GM19324 (cell line): ENCODE results near the gene DYNC1LI1.
"Not testable (repeated sequence)": the region's sequence is repeated elsewhere in the genome, so short reads cannot be mapped to it uniquely, and the experiment has no call there.

Source experiments
- ATAC-seq: cut with Tn5 transposase; IDR thresholded peaks from one replicate; pipeline ENCODE4 v1.9.1; 2021; ENCODE audit warnings: mild to moderate bottlenecking, moderate library complexity; ENCODE audit not compliant: unreplicated experiment, low FRiP score

The DYNC1LI1 gene

DNA sequence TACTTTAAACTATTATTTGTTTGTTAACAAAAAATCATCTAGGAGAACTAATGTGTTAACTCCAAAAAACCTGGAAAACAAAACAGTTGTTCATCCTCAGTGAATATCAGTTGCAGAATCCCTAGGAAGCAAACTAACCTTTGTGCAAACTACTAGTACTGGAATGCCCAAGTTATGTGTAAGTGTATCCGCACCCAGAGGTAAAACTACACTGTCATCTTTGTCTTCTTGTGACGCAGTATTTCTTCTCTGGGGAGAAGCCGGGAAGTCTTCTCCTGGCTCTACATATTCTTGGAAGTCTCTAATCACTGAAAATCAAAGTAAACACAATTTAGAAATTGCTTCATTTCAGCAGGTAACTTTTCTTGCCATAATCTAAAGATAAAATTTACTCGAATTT is 29.8 kb downstream of the DYNC1LI1 start:
- ATAC-seq = no peak

DNA sequence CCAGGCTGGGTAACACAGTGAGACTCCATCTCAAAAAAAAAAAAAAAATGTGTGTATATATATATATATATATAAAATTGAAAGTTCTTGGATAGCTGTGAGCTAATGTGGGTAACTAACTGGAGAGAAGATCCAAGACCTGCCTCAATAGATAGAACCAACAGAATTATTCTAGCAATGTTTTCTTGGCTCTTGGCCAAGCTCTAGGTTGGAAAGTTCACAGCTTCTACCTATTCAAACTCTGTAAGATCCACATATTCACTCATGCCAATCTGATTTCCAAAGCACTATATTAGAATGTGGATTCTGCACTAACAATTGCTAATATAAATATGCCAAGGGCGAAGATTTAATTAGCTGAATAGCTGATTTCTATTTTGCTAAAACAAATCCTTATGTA is 38.2 kb downstream of the DYNC1LI1 start:
- no peak for ATAC-seq

DNA sequence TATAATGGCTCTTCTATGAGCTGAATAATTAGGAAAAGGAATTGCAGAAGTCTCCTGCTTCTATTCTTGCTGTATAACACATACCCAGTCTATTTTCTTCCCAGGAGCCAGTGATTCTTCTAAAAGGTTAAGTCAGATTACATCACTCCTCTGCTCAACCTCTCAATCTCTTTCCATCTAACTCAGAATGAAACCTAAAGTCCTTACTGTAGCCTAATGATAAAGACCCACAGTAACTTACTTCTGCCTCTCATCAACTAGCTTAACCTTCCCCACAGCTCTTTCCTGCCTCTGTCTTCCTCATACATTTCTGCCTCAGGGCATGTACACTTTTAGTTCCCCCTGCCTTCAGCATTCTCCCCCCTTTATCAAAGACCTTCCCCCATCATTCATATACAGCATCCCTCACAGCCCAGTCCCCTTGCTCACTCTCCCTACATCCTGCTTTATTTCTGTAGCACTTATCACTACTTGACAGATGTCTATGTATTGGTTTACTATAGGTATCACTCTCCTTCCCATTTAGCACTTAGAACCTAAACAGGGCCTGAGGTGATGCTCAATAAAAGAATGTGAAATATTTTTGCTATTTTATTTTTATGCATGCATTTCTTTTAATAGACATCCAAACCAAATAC is 39.5 kb downstream of the DYNC1LI1 start:
- ATAC-seq = no peak

DNA sequence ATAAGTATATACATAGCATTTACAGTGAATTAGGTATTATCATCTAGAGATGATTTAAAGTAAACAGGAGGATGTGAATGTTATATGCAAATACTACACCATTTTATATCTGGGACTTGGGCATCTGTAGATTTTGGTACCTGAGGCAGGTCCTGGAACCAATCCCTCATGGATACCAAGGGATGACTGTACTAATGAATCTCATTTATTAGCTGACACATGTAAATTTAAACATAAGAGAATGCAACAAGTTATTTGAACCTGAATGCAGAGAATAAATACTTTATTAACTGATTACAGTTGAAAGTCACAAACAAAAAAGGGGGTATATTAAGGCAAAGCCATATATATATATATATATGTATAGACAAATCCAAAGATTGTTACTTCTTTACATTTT is 44.9 kb downstream of the DYNC1LI1 start:
- ATAC-seq = no peak

DNA sequence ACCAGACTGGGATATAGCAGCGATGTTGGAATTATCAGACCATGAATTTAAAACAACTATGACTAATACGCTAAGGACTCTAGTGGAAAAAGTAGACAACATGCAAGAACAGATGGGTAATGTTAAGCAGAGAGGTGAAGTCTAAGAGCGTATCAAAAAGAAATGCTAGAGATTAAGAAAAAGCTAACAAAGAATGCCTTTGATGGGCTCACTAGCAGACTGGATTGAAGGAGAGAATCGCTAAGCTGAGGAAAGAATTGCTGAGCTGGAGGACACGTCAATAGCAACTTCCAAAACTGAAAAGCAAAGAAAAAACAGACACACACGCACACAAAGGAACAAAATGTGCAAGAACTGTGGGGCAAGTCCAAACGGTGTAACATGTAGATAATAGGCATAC is 48.0 kb downstream of the DYNC1LI1 start:
- ATAC-seq = no peak

DNA sequence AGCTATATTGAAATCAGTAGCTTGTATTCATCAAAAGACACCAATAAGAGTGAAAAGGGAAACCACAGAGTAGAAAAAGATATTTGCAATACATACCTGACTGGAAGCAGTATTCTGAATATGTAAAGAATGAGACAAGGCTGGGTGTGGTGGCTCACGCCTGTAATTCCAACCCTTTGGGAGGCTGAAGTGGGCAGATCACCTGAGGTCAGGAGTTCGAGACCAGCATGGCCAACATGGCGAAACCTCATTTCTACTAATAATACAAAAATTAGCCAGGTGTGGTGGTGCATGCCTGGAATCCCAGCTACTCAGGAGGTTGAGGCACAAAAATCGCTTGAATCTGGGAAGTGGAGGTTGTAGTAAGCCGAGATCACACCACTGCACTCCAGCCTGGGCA is 51.7 kb downstream of the DYNC1LI1 start:
- not testable (repeated sequence) for ATAC-seq

DNA sequence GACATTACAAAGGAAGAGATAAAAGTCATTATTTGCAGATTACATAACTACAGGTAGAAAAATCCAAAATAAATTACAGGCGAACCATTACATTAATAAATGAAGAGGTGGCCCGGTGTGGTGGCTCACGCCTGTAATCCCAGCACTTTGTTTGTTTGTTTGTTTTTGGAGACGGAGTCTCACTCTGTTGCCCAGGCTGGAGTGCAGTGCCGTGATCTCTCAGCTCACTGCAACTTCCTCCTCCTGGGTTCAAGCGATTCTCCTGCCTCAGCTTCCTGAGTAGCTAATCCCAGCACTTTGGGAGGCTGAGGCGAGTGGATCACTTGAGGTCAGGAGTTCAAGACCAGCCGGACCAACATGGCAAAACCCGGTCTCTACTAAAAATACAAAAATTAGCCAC is 53.9 kb downstream of the DYNC1LI1 start:
- not testable (repeated sequence) for ATAC-seq

DNA sequence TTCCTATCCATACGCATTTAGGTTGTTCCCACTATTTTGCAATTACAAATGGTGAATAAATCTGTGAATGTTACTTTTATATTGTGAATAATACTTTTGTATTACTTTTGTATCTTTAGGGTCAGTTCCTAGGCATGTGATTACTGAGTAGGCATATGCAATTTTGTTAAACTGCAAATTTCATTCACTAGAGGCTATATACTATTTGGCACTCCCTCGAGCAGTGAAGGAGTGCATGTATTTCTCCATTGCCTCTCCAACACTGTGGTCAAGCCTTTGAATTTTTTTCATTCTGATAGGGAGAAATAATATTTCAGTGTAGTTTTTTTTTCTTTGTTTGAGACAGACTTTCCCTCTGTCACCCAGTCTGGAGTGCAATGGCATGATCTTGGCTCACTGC is 59.7 kb downstream of the DYNC1LI1 start:
- ATAC-seq = no peak

DNA sequence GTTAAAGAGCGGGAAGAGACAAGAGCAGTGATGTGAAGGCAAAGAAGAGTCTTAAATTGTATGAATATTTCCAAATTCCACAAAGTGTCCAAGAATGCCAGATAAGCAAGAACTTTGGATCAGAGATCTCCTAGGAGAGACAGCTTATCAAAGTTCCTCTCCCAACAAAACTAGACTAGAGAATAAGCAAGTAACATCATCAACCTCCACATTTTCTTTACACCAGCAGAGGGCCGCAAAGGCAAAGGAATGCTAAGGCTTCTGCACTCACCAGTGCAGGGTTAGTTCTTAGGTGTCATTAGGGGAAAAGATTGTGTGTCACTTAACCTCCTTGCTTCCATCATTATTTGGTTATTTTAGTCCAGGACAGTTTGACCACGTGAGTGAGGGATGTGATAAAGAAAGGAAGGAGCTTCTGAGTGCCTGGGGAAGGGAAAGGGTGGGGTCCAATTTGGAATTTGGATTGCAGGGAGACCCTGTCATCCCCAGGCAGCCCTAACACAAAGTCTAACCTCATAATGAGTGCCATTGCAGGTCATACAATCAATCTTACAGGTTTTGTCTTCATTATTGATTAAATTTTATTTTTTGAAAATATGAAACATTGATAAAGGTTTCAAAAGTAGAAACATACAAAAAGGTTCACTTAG is 60.5 kb downstream of the DYNC1LI1 start:
- no peak for ATAC-seq

DNA sequence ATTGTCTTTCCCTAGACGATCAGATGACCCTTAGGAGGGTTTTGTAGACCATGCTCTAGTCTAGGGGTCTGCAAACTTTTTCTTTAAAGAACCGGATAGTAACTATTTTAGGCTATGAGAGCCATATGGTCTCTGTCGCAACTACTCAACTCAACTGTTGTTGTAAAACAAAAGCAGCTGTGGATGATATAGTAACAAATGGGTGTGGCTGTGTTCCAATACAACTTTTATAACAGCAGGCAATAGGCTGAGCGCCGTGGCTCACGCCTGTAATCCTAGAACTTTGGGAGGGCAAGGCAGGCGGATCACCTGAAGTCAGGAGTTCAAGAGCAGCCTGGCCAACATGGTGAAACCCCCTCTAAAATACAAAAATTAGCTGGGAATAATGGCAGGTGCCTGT is 61.9 kb downstream of the DYNC1LI1 start:
- ATAC-seq = no peak

DNA sequence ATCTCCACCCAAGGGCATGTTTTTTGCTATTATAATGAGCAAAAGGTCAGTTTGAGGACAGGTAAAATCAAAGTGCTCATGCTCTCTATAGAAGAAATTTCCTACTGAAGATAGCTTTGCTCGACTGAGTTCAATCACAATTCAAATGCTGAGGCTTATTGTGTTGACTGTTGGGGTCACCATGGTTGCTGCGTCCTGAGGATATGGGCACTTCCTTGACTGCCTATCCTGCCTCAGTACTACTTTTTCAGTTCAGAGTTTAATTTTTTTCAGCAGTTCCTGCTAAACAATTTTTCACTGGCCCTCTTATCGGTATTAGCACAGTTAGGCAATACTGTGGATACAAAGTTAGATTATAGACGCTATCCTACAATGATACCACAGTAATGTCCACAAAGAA is 64.2 kb downstream of the DYNC1LI1 start:
- no peak for ATAC-seq

DNA sequence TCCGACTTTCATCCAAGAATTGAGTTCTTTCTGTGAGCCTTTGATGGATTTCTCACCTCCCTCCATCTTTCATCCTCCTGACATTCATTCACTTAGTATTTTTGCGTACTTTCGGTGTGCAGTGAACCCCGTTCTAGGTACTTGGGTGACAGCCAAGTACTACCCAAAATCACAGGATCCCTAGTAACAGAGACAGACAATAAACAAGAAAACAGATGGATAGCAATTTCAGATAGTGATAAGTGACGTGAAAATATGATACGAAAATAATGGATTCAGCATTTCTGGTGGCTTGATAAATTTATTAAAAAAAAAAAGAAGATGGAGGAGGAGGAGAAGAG is 67.7 kb downstream of the DYNC1LI1 start:
- no peak for ATAC-seq

DNA sequence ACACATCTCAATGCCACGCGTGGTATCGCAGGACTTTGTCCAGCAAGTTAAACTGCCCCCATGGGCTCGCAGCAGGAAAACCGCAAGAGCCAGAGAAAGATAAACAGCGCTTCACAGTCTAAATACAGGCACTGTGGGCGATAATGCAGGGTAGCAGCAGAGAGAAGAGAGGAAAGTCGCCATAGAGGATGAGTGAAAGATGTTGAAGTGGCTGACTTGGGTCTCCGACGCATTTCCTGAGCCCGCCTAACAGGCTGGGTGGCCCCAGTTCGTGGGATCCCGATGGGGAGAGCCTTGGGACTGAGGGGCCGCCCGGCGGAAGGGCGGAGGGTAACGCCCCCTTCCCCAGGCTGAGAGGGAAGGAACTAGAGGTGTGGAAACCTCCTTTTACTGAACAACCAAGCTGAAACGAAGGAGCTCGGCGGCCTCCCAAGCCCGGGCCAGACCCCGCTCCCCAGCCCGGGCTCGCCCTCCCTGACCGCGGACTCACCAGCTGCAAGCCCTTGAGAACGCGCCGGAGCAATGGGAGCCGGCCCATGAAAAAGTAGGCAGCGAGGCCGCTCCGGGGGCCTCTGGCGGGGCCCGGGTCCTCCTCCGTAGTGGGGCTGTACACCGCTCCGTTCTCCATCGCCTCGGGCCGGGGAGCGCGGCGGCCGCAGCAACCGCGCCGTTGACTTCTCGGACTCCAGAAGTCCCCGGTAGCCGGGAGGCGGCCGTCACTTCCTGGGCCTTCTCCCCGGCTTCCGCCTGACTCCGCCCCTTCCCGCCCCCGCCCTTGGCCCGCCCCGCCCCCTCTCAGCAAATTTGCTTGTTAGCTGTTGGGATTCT is 68.3 kb downstream of the DYNC1LI1 start, which contains the start of gene CMTM6:
Gene CMTM6, minus strand, starts transcription at position 735 of the 828 bp plus-strand sequence. Its CDS starts 107 bp downstream, at position 628.
- ATAC-seq = peak; percentile 81

DNA sequence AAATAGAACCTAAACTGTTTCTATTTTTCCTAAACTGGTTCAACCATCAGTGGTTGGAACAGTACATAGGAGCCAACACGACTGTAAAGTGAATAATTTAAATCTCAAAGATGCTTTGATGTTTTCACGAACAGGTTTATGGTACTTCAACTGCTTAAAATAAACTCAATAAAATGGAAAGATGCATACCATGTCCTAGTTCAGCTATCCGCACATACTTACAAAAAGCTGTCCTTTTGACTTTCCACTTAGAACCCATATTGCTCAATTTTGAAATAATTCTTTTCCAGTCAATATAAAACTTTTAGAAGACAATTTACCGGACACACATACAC is 68.9 kb downstream of the DYNC1LI1 start:
- no peak for ATAC-seq

DNA sequence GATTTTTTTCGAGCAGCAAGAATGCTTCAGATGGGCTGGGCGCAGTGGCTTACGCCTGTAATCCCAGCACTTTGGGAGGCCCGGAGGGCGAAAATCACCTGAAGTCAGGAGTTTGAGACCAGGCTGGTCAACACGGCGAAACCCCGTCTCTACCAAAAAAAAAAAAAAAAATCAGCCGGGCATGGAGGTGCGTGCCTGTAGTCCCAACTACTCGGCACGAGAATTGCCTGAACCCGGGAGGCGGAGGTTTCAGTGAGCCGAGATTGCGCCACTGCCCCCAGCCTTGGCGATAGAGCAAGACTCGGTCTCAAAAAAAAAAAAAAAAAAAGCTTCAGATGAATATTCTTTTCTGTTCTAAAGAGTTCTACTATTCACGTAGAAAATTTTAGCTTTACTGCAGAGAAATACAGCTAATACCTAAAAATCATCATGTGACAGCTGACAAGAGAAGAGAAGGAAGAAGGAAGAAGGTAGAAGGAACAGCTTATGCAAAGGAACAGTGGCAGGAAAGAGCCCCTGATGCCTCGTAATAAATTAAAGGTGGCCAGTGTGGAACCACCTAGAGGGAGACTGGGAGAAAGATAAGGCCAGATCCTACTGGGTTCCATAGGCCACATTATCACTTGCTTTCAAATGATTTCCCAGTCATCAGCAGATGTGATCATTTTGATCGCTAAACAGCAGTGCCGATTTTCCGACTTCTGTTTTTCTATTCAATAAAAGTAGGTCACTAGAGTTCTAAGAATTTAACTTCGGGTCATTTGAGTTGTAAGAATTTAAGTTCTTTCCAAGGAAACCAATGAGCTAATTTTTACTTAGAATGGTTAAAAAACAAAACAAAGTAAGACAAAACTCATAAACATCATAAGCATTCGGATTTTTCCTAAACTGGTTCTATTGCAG is 69.5 kb downstream of the DYNC1LI1 start:
- no peak for ATAC-seq

DNA sequence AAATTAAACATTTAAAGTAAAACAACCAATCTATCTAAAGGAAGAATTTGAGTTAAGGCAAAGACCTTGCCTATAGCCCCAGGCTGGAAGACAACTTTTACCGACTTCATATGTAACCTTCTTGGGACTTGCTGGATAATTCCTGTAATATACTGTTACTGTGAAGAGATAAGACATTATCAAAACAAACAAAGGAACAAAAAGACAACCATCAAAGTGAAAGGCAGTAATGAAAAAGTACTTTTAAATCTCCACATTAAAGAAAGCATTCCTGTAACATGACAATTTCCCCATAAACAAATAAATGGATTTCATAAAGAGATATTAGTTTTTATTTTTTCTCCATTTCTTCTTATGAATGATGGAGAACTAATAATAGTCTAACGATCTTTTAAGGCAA is 70.4 kb downstream of the DYNC1LI1 start:
- no peak for ATAC-seq

DNA sequence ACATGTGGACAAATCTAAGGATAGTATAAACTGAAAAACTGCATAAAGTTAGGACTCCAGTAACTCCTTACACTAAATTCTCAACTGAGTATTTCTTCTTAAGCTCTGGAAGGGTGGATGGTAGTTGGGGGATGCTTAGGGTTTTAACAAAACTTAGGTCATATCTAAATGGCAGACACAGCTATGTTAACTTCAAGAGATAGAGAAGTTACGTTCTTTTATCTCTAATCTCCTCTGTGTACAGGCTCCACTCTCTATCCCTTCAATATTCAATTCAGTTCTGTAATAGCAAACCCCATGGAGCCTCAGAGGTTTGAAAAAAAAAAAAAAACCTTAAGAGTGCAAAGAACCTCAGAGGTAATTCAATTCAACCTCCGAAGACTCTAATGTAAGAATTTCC is 71.1 kb downstream of the DYNC1LI1 start:
- ATAC-seq = no peak

DNA sequence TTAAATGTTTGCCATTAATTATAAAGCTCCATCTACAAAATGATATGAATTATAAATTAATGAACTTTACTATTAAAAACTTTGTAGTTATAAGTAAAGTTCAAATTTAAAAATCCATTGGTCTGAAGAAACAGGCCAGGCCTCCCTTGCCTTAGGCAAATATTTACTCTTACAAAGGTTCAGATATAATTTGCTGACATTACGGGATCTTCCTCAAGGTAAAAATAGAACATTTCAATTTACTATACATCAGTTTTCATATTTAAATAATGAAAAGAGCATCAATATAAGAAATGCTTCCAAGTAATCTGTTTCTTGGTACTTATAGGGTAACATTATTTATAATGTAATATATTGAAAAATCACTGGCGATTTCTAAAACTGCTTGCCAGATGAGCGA is 71.7 kb downstream of the DYNC1LI1 start:
- ATAC-seq = no peak

DNA sequence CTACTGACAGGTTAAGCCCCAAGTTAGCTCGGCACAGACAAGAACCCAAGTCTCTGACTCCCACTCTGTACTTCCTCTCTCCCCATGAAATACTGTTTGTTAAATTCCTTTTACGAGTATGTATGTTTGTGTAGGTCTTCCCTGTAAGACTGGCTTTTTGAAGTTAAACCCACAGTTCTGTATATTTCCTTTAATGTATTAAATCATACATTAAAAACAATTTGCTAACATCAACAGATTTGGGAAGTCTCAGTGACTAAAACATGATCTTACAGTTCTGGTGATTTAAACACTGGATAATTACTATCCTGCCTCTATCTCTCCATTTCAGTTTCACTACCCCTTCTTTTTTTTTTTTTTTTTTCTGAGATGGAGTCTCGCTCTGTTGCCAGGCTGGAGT is 72.4 kb downstream of the DYNC1LI1 start:
- no peak for ATAC-seq

DNA sequence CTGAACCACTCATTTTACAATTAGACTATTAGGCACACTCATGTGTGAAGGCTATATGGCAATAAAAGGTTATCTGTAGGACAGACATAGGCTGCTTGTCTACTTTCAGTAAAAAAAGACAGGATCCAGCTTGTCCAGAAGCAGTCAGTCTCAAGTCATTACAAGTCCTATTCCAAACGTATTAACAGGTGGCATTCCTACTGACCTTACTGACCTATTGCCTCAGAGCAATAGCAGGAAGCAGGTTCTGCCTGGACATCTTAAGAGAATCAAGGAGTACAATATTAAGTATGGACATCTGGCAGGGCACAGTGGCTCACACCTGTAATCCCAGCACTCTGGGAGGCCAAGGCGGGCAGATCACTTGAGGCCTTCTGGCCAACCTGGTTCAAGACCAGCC is 75.0 kb downstream of the DYNC1LI1 start:
- ATAC-seq = no peak

DNA sequence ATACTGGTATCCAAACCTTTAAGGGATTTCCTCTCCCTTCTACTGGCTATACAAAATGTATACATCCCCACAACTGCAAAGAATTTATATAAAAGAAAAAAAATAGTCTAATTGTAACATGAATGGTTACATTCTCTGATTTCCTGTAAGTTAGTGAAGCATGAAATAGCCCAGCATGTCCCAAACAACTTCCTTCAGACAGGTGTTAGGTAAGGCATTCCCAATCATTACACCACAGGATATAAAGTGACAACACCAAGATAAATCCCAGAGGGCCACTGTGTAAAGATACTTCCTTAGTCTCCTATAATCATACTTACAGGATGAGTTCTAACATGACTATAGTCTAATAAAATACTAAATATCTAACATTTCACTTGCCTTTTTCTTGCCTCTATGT is 75.6 kb downstream of the DYNC1LI1 start:
- ATAC-seq = no peak
